Mesendoderm (in vitro differentiated cells): ENCODE results near the gene NLK.

Source experiments
- DNase-seq: peaks from one replicate; pipeline ENCODE4 v3.0.0; 2013
- H2AK5ac ChIP-seq: 2 replicates; pipeline ENCODE4 v1.6.1; 2013; ENCODE audit warnings: low read length, inconsistent platforms
- H2BK120ac ChIP-seq: 2 replicates; pipeline ENCODE4 v1.6.1; 2013; ENCODE audit warnings: low read depth, mild to moderate bottlenecking, low read length, moderate library complexity, mixed read lengths
- H2BK15ac ChIP-seq: replicated peaks from 2 replicates; pipeline ENCODE4 v1.6.1; 2013; ENCODE audit warnings: low read depth, mild to moderate bottlenecking, moderate library complexity
- H2BK5ac ChIP-seq: 2 replicates; pipeline ENCODE4 v1.6.1; 2013; ENCODE audit warnings: low read length, inconsistent platforms
- H3K18ac ChIP-seq: 2 replicates; pipeline ENCODE4 v1.6.1; 2013; ENCODE audit warnings: mild to moderate bottlenecking, low read length, mixed read lengths
- H3K23ac ChIP-seq: one replicate; pipeline ENCODE4 v1.6.1; 2013; ENCODE audit warnings: low read length
- H3K27ac ChIP-seq: 2 replicates; pipeline ENCODE4 v1.5.1; 2013; ENCODE audit warnings: low read depth, mild to moderate bottlenecking, inconsistent platforms, low read length, moderate library complexity
- H3K27me3 ChIP-seq: 2 replicates; pipeline ENCODE4 v1.6.1; 2013; ENCODE audit warnings: low read length, control low read depth, mild to moderate bottlenecking, inconsistent platforms; ENCODE audit not compliant: insufficient read depth, poor library complexity
- H3K36me3 ChIP-seq: 2 replicates; pipeline ENCODE4 v1.6.1; 2013; ENCODE audit warnings: low read length, inconsistent platforms; ENCODE audit not compliant: control insufficient read depth, insufficient read depth
- H3K4ac ChIP-seq: one replicate; pipeline ENCODE4 v1.6.1; 2013; ENCODE audit warnings: low read depth, mild to moderate bottlenecking, low read length, moderate library complexity
- H3K4me1 ChIP-seq: 2 replicates; pipeline ENCODE4 v1.6.1; 2013; ENCODE audit warnings: low read depth, low read length, inconsistent platforms; ENCODE audit not compliant: control insufficient read depth
- H3K4me2 ChIP-seq: 2 replicates; pipeline ENCODE4 v1.6.1; 2013; ENCODE audit warnings: low read length
- H3K4me3 ChIP-seq: 2 replicates; pipeline ENCODE4 v1.5.1; 2013; ENCODE audit warnings: mild to moderate bottlenecking, low read length
- H3K56ac ChIP-seq: one replicate; pipeline ENCODE4 v1.6.1; 2013; ENCODE audit warnings: low read length
- H3K79me1 ChIP-seq: 2 replicates; pipeline ENCODE4 v1.6.1; 2013; ENCODE audit warnings: low read length, inconsistent platforms
- H3K79me2 ChIP-seq: 2 replicates; pipeline ENCODE4 v1.6.1; 2013; ENCODE audit warnings: mild to moderate bottlenecking, low read length; ENCODE audit not compliant: control insufficient read depth, insufficient read depth
- H3K9ac ChIP-seq: 2 replicates; pipeline ENCODE4 v1.6.1; 2013; ENCODE audit warnings: low read length, inconsistent platforms
- H4K5ac ChIP-seq: one replicate; pipeline ENCODE4 v1.6.1; 2013; ENCODE audit warnings: low read length
- H4K8ac ChIP-seq: one replicate; pipeline ENCODE4 v1.6.1; 2013; ENCODE audit warnings: low read depth, mild to moderate bottlenecking, control low read depth, low read length, moderate library complexity
- WGBS: extraction: QIAGEN DNeasy Blood & Tissue Kit; methylation state at CpG from one replicate; pipeline ENCODE4 v1.1.7; 2013; ENCODE audit warnings: low lambda C conversion rate, missing lambda C conversion rate; ENCODE audit not compliant: insufficient coverage; ENCODE audit errors: extremely low coverage; 5-methylcytosine and 5-hydroxymethylcytosine counted together

Gene NLK

DNA sequence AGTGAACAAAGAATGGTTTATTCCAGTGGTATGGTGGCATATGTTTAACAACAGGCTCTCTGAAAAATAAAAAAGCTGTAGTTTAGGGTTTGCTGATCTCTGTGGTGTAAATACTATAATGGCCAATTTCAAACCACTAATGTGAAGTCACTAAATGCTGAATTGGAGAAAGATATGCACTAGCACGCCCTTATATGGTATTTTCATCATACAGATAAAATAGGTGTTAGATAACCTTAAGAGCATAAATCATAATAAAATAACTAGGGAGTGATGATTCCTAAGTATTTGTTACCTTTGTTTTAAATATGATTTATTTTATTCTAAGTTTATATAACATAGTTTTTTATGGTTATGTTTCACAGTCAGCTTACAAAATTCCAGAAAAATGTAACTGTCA is 17.2 kb downstream of the NLK start:
- Histone ChIP-seq H2BK5ac (no peak overlapping the region), H3K56ac (no peak overlapping the region), H4K5ac (no peak overlapping the region), H3K79me2 (peaks cover 31% of the 10 kb centered on the region), H2AK5ac (no peak overlapping the region), H3K27ac (no peak overlapping the region), H3K4me1 (peaks cover 5% of the 10 kb centered on the region), H2BK120ac (no peak overlapping the region), H4K8ac (no peak overlapping the region), H3K27me3 (no peaks in the 10 kb centered on the region), H3K9ac (no peak overlapping the region), H3K36me3 (no peaks in the 10 kb centered on the region), H3K23ac (no peak overlapping the region), H3K4me2 (no peak overlapping the region), H3K4me3 (no peak overlapping the region), H3K18ac (no peak overlapping the region), H3K4ac (no peak overlapping the region), H2BK15ac (no peak overlapping the region), H3K79me1 (peaks cover 4% of the 10 kb centered on the region)
- no peak for DNase-seq
- WGBS: no CpG with 5 or more reads among the region's 1 CpG

DNA sequence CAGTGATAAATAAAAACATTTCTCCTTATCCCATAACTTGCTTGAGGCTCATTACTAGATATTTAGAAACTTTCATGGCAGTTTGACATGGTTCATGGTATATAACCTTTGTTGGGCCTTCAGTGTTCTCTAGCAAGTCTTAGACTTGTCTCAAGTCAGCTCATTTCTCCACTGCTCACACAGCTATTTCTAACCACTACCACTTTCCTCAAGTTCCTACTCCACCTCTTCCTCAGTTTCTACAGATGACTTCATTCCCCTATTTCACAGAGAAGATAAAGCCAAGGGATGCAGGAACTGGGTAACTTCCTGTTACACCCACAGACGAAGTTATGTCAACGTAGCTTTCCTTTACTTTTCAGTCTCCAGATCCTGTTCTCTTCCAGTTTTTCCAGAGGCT is 23.2 kb downstream of the NLK start:
- Histone ChIP-seq H2AK5ac (no peak overlapping the region), H3K4me3 (no peak overlapping the region), H3K18ac (no peak overlapping the region), H4K8ac (no peak overlapping the region), H4K5ac (no peak overlapping the region), H3K36me3 (no peaks in the 10 kb centered on the region), H3K27ac (no peak overlapping the region), H3K79me2 (peaks cover 24% of the 10 kb centered on the region), H3K56ac (no peak overlapping the region), H3K4me1 (peaks cover 7% of the 10 kb centered on the region), H3K79me1 (peaks cover 10% of the 10 kb centered on the region), H2BK15ac (no peak overlapping the region), H3K27me3 (no peaks in the 10 kb centered on the region), H2BK5ac (no peak overlapping the region), H2BK120ac (no peak overlapping the region), H3K4ac (no peak overlapping the region), H3K23ac (no peak overlapping the region), H3K9ac (no peak overlapping the region), H3K4me2 (no peak overlapping the region)
- DNase-seq: no peak
- WGBS: no CpG with 5 or more reads among the region's 2 CpGs

DNA sequence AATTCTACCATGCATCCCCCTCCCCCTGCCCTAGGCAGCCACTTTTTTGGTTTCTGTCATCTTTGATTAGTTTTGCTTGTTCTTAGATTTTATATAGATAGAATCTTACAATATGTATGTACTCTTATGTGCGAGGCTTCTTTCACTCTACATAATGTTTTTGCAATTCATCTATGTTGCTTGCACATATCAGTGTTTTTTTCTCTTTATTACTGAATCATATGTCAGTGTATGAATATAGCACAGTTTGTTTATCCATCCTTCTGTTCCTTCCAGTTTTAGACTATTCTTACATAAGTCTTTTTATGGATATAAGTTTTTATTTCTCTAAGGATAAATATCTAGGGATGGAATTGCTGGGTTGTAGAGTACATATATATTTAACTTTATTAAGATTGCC is 26.6 kb downstream of the NLK start:
- Histone ChIP-seq H3K4me2 (no peak overlapping the region), H3K4me1 (peaks cover 4% of the 10 kb centered on the region), H3K4me3 (no peak overlapping the region), H2BK15ac (no peak overlapping the region), H4K8ac (no peak overlapping the region), H3K36me3 (no peaks in the 10 kb centered on the region), H2BK120ac (no peak overlapping the region), H3K18ac (no peak overlapping the region), H3K4ac (no peak overlapping the region), H4K5ac (no peak overlapping the region), H3K23ac (no peak overlapping the region), H2BK5ac (no peak overlapping the region), H3K27me3 (no peaks in the 10 kb centered on the region), H3K56ac (no peak overlapping the region), H3K27ac (no peak overlapping the region), H3K79me2 (peaks cover 28% of the 10 kb centered on the region), H3K9ac (no peak overlapping the region), H2AK5ac (no peak overlapping the region), H3K79me1 (peaks cover 11% of the 10 kb centered on the region)
- WGBS: no CpG with 5 or more reads among the region's 1 CpG
- DNase-seq: no peak

DNA sequence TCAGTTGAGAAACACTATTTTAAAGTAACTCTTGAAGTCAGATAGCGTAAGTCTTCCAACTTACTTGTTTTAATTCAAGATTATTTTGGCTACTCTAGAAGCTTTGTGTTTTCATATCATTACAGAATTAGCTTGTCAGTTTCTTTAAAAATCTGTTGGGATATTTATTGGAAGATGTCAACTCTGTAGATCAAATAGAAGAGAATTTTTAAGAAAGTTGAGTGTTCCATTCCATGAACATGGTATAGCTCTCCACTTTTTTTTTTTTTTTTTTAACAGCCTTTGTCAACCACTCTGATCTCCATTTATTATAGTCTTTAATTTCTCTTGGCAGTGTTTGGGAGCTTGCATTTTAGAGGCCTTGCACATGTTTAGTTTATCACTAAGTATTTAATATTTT is 28.7 kb downstream of the NLK start:
- Histone ChIP-seq H3K56ac (no peak overlapping the region), H3K79me2 (peaks cover 17% of the 10 kb centered on the region), H3K27ac (no peak overlapping the region), H4K8ac (no peak overlapping the region), H3K23ac (no peak overlapping the region), H3K9ac (no peak overlapping the region), H3K4me1 (no peaks in the 10 kb centered on the region), H3K4me3 (no peak overlapping the region), H3K4me2 (no peak overlapping the region), H2BK5ac (no peak overlapping the region), H3K27me3 (no peaks in the 10 kb centered on the region), H3K4ac (no peak overlapping the region), H3K18ac (no peak overlapping the region), H3K36me3 (no peaks in the 10 kb centered on the region), H2BK120ac (no peak overlapping the region), H3K79me1 (peaks cover 3% of the 10 kb centered on the region), H2BK15ac (no peak overlapping the region), H2AK5ac (no peak overlapping the region), H4K5ac (no peak overlapping the region)
- WGBS: no CpG with 5 or more reads among the region's 1 CpG
- no peak for DNase-seq

DNA sequence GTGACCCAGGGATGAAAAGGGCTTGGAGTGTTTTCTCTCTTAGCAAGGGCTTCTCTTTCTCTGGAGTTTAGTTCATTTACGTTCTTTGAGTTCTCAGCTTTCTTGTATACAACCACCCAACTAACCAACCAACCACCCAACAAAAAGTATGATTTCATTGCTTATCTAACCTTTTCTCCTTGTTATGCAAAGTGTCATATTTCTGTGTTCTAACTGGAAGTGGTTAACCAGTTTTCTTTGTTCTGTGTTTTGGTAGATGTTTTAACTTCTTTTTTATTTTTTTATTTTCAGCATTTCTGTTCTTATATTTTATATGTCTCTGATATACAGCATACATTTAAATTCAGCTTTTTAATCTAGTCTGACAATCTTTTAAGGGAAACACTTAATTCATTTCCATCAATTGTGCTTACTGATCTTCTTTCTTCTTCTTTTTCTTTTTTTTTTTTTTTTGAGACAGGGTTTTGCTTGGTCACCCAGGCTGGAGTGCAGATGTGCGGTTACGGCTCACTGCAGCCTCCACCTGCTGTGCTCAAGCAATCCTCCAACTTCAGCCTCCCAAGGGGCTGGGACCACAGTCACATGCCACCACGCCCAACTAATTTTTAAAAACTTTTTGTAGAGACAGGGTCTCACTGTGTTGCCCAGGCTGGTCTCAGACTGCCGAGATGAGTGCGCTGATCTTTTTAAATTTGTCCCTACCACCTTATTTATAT is 29.6 kb downstream of the NLK start:
- no peak overlapping the region for H2BK120ac ChIP-seq

More for the DNA sequence above, 29.6 kb downstream of the NLK start:
- WGBS: no CpG with 5 or more reads among the region's 6 CpGs
- peaks cover 18% of the 10 kb centered on the region for H3K79me2 ChIP-seq
- no peak overlapping the region for H3K4ac ChIP-seq
- H3K4me2 ChIP-seq: no peak overlapping the region
- DNase-seq: no peak
- no peak overlapping the region for H3K4me3 ChIP-seq
- H3K9ac ChIP-seq: no peak overlapping the region
- H3K79me1 ChIP-seq: peaks cover 3% of the 10 kb centered on the region
- H4K5ac ChIP-seq: no peak overlapping the region
- no peak overlapping the region for H3K18ac ChIP-seq
- no peak overlapping the region for H2AK5ac ChIP-seq
- no peak overlapping the region for H3K56ac ChIP-seq
- H3K27me3 ChIP-seq: no peaks in the 10 kb centered on the region
- H2BK5ac ChIP-seq: no peak overlapping the region
- H3K23ac ChIP-seq: no peak overlapping the region
- H3K36me3 ChIP-seq: no peaks in the 10 kb centered on the region
- H3K4me1 ChIP-seq: no peaks in the 10 kb centered on the region
- H3K27ac ChIP-seq: no peak overlapping the region
- H4K8ac ChIP-seq: no peak overlapping the region
- no peak overlapping the region for H2BK15ac ChIP-seq
